Measurements from ENCODE around the gene AKR7A3.

The AKR7A3 gene

GRCh38 chr1:19321071-19321470, 32.5 kb upstream of the AKR7A3 start:
- no peak for DNase-seq (ENCODE audit: low read depth, low spot score)
- H3K27ac ChIP-seq = no peak overlapping the region

- no peak overlapping the region for H3K27ac ChIP-seq
- no peak for DNase-seq (ENCODE audit: low read depth, low spot score)
Measured at GRCh38 chr1:19319196-19319595, 30.6 kb upstream of the AKR7A3 start.

GRCh38 chr1:19317126-19317910, 28.7 kb upstream of the AKR7A3 start:
- no peak overlapping the region for H3K27ac ChIP-seq
- no peak for DNase-seq (ENCODE audit: low read depth, low spot score)

- DNase-seq (ENCODE audit: low read depth, low spot score) = no peak
- peak overlapping the region; percentile 68 for H3K27ac ChIP-seq
Measured at GRCh38 chr1:19315378-19316198, 27.0 kb upstream of the AKR7A3 start.

- no peak for DNase-seq (ENCODE audit: low read depth, low spot score)
- peak overlapping the region; percentile 68 for H3K27ac ChIP-seq
Measured at GRCh38 chr1:19313961-19314882, 25.7 kb upstream of the AKR7A3 start.

- DNase-seq (ENCODE audit: low read depth, low spot score) = no peak
- peak overlapping the region; percentile 68 for H3K27ac ChIP-seq
Measured at GRCh38 chr1:19313636-19313959, 25.0 kb upstream of the AKR7A3 start.

GRCh38 chr1:19312782-19313635, 24.4 kb upstream of the AKR7A3 start:
- DNase-seq (ENCODE audit: low read depth, low spot score) = no peak
- peak overlapping the region; percentile 68 for H3K27ac ChIP-seq

- peak; percentile 39 for DNase-seq (ENCODE audit: low read depth, low spot score)
- peak within 1 kb of the TSS; percentile 68 for H3K27ac ChIP-seq
Measured at GRCh38 chr1:19311931-19312781, 23.6 kb upstream of the AKR7A3 start, which contains the start of the genes AKR7A2 and SLC66A1. Gene AKR7A2 (minus strand): TSS chr1:19312144. CDS start chr1:19312124, 20 bp downstream. Gene SLC66A1 (plus strand): TSS chr1:19312326. CDS start chr1:19317678, 5,352 bp downstream.

GRCh38 chr1:19311503-19311930, 22.9 kb upstream of the AKR7A3 start:
- DNase-seq (ENCODE audit: low read depth, low spot score) = no peak
- peak overlapping the region; percentile 68 for H3K27ac ChIP-seq

GRCh38 chr1:19310720-19311502, 22.3 kb upstream of the AKR7A3 start:
- no peak for DNase-seq (ENCODE audit: low read depth, low spot score)
- no peak overlapping the region for H3K27ac ChIP-seq

- no peak for DNase-seq (ENCODE audit: low read depth, low spot score)
- H3K27ac ChIP-seq = no peak overlapping the region
Measured at GRCh38 chr1:19310061-19310460, 21.5 kb upstream of the AKR7A3 start.

GRCh38 chr1:19309123-19309813, 20.7 kb upstream of the AKR7A3 start:
- no peak overlapping the region for H3K27ac ChIP-seq
- no peak for DNase-seq (ENCODE audit: low read depth, low spot score)

- no peak overlapping the region for H3K27ac ChIP-seq
- no peak for DNase-seq (ENCODE audit: low read depth, low spot score)
Measured at GRCh38 chr1:19308509-19308907, 19.9 kb upstream of the AKR7A3 start.

- no peak for DNase-seq (ENCODE audit: low read depth, low spot score)
- no peak overlapping the region for H3K27ac ChIP-seq
Measured at GRCh38 chr1:19307794-19308508, 19.4 kb upstream of the AKR7A3 start.

- DNase-seq (ENCODE audit: low read depth, low spot score) = no peak
- H3K27ac ChIP-seq = no peak overlapping the region
Measured at GRCh38 chr1:19306941-19307340, 18.4 kb upstream of the AKR7A3 start.

- DNase-seq (ENCODE audit: low read depth, low spot score) = no peak
- H3K27ac ChIP-seq = no peak overlapping the region
Measured at GRCh38 chr1:19305880-19306279, 17.3 kb upstream of the AKR7A3 start.

Data from epithelial cell of prostate (primary cell).